Measurements from ENCODE around the gene PCDHB16.
"Not testable (repeated sequence)": the region's sequence is repeated elsewhere in the genome, so short reads cannot be mapped to it uniquely, and the experiment has no call there.

The PCDHB16 gene

GRCh38 chr5:141184117-141184855 is 2.1 kb downstream of the PCDHB16 start:
- DNase-seq, result not testable (repeated sequence)

GRCh38 chr5:141186897-141187512 is 4.8 kb downstream of the PCDHB16 start, which contains the start of gene PCDHB9:
TSS of gene PCDHB9 (plus strand) at chr5:141187161. CDS start at chr5:141187319, 158 bp downstream.
- peak; percentile 50 for DNase-seq

- DNase-seq, result not testable (repeated sequence)
These were observed 6.5 kb downstream of the PCDHB16 start for GRCh38 chr5:141188682-141189081.

- not testable (repeated sequence) for DNase-seq
These were observed 6.9 kb downstream of the PCDHB16 start for GRCh38 chr5:141189131-141189530.

- DNase-seq, result peak; percentile 60
These were observed 10.0 kb downstream of the PCDHB16 start, which contains the start of gene PCDHB10 for GRCh38 chr5:141192110-141192725. TSS of gene PCDHB10 (plus strand) at chr5:141192353. CDS start at chr5:141192553, 200 bp downstream.

GRCh38 chr5:141194332-141194731 is 12.1 kb downstream of the PCDHB16 start:
- not testable (repeated sequence) for DNase-seq

- no peak for DNase-seq
These were observed 14.2 kb downstream of the PCDHB16 start for GRCh38 chr5:141196363-141196762.

- DNase-seq, result peak; percentile 68
These were observed 17.4 kb downstream of the PCDHB16 start, which contains the start of gene PCDHB11 for GRCh38 chr5:141199359-141200235. TSS of gene PCDHB11 (plus strand) at chr5:141199627. CDS start at chr5:141199775, 148 bp downstream.

- DNase-seq, result not testable (repeated sequence)
These were observed 18.9 kb downstream of the PCDHB16 start for GRCh38 chr5:141201126-141201525.

- DNase-seq, result not testable (repeated sequence)
These were observed 19.5 kb downstream of the PCDHB16 start for GRCh38 chr5:141201646-141202045.

- DNase-seq, result peak; percentile 52
These were observed 26.3 kb downstream of the PCDHB16 start, which contains the start of gene PCDHB12 for GRCh38 chr5:141208478-141208877. TSS of gene PCDHB12 (plus strand) at chr5:141208719. CDS start at chr5:141208908, 189 bp downstream.

GRCh38 chr5:141210281-141210680 is 28.1 kb downstream of the PCDHB16 start:
- DNase-seq, result not testable (repeated sequence)

- not testable (repeated sequence) for DNase-seq
These were observed 28.7 kb downstream of the PCDHB16 start for GRCh38 chr5:141210849-141211248.

- DNase-seq, result peak; percentile 17
These were observed 31.6 kb downstream of the PCDHB16 start, which contains the start of gene PCDHB13 for GRCh38 chr5:141213656-141214339. TSS of gene PCDHB13 (plus strand) at chr5:141213919. CDS start at chr5:141214124, 205 bp downstream.

GRCh38 chr5:141214583-141214982 is 32.4 kb downstream of the PCDHB16 start:
- not testable (repeated sequence) for DNase-seq

GRCh38 chr5:141215504-141215903 is 33.3 kb downstream of the PCDHB16 start:
- DNase-seq, result not testable (repeated sequence)

GRCh38 chr5:141216035-141216434 is 33.8 kb downstream of the PCDHB16 start:
- DNase-seq, result not testable (repeated sequence)

GRCh38 chr5:141223112-141223783 is 41.1 kb downstream of the PCDHB16 start, which contains the start of gene PCDHB14:
TSS of gene PCDHB14 (plus strand) at chr5:141223343. CDS start at chr5:141223506, 163 bp downstream.
- peak; percentile 73 for DNase-seq

GRCh38 chr5:141224844-141225243 is 42.7 kb downstream of the PCDHB16 start:
- not testable (repeated sequence) for DNase-seq

GRCh38 chr5:141225421-141225820 is 43.2 kb downstream of the PCDHB16 start:
- not testable (repeated sequence) for DNase-seq

Data from NCI-H82 (cell line).